ENCODE results near the gene SYDE1.

SYDE1 gene

GRCh38 chr19:15108845-15109767, 1.9 kb downstream of the SYDE1 start:
- DNase-seq = no peak

- no peak for DNase-seq
Measured at GRCh38 chr19:15109768-15110417, 2.7 kb downstream of the SYDE1 start.

GRCh38 chr19:15110418-15110815, 3.2 kb downstream of the SYDE1 start:
- DNase-seq = no peak

GRCh38 chr19:15111758-15112157, 4.6 kb downstream of the SYDE1 start:
- DNase-seq = no peak

GRCh38 chr19:15112385-15112784, 5.2 kb downstream of the SYDE1 start:
- no peak for DNase-seq

GRCh38 chr19:15113245-15114152, 6.3 kb downstream of the SYDE1 start:
- DNase-seq = no peak

- DNase-seq = no peak
Measured at GRCh38 chr19:15114153-15114540, 6.9 kb downstream of the SYDE1 start.

- DNase-seq = no peak
Measured at GRCh38 chr19:15115080-15115479, 7.9 kb downstream of the SYDE1 start.

- DNase-seq = no peak
Measured at GRCh38 chr19:15115762-15116615, 8.8 kb downstream of the SYDE1 start.

- no peak for DNase-seq
Measured at GRCh38 chr19:15116856-15117255, 9.7 kb downstream of the SYDE1 start.

GRCh38 chr19:15118248-15118647, 11.0 kb downstream of the SYDE1 start:
- no peak for DNase-seq

GRCh38 chr19:15118789-15119494, 11.7 kb downstream of the SYDE1 start:
- DNase-seq = no peak

- DNase-seq = no peak
Measured at GRCh38 chr19:15120135-15121026, 13.2 kb downstream of the SYDE1 start.

- no peak for DNase-seq
Measured at GRCh38 chr19:15122331-15123030, 15.3 kb downstream of the SYDE1 start.

- DNase-seq = no peak
Measured at GRCh38 chr19:15123031-15123890, 16.1 kb downstream of the SYDE1 start.

GRCh38 chr19:15123900-15124299, 16.7 kb downstream of the SYDE1 start:
- no peak for DNase-seq

- no peak for DNase-seq
Measured at GRCh38 chr19:15124572-15125231, 17.5 kb downstream of the SYDE1 start.

All from NCI-H1930 (cell line).